Measurements from ENCODE around the gene GIPC1.
"Not testable (repeated sequence)": the region's sequence is repeated elsewhere in the genome, so short reads cannot be mapped to it uniquely, and the experiment has no call there.

GIPC1 gene, protein sequence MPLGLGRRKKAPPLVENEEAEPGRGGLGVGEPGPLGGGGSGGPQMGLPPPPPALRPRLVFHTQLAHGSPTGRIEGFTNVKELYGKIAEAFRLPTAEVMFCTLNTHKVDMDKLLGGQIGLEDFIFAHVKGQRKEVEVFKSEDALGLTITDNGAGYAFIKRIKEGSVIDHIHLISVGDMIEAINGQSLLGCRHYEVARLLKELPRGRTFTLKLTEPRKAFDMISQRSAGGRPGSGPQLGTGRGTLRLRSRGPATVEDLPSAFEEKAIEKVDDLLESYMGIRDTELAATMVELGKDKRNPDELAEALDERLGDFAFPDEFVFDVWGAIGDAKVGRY

DNA sequence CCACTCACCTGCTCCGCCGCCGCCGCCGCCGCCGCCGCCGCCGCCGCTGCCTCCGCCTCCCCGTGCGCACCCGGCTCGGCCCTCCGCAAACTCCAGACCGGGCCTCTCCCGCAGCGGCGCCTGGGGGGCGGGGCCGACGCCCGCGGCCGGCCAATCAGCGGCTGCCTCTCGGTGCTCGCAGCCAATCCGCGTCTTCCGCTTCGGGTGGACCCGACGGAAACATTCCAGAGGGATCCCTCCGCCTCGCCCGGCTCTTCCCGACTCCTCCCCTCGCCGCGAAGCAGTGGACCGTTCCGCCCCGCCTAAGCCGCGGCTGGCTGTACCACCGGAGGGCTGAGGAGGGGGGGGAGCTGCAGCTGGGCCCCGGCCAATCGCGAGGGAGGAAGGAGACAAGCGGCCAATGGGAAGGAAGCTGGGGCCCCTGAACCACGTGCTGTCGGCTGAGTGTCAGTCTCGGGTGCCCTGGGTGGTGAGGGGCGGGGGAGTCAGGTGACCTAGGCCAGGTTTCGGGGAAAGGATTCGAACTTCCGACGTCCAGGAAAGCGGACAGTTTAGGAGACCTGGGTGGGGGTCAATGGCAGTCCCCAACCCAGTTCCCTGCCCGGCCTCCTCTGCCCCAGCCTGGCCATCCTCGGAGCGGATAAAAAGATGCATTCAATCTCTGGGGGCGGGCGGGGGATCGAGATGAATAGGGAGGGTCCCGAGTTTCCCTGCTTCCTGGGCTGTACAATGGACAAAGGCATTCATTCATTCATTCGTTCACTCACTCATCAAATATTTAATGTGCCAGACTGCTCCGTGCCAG, at the start of gene GIPC1:
Gene GIPC1 (minus strand): TSS at position 99 of the 805 bp plus-strand sequence. CDS start 13,151 bp downstream, outside the sequence.
- TF ChIP-seq, protein P1, sequence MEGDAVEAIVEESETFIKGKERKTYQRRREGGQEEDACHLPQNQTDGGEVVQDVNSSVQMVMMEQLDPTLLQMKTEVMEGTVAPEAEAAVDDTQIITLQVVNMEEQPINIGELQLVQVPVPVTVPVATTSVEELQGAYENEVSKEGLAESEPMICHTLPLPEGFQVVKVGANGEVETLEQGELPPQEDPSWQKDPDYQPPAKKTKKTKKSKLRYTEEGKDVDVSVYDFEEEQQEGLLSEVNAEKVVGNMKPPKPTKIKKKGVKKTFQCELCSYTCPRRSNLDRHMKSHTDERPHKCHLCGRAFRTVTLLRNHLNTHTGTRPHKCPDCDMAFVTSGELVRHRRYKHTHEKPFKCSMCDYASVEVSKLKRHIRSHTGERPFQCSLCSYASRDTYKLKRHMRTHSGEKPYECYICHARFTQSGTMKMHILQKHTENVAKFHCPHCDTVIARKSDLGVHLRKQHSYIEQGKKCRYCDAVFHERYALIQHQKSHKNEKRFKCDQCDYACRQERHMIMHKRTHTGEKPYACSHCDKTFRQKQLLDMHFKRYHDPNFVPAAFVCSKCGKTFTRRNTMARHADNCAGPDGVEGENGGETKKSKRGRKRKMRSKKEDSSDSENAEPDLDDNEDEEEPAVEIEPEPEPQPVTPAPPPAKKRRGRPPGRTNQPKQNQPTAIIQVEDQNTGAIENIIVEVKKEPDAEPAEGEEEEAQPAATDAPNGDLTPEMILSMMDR (IDR thresholded peaks at IDR 0.05; ENCODE audit: borderline replicate concordance, insufficient read depth, low read depth, low read length) = no peak
- peak within 1 kb of the TSS; percentile 49 for H3K4me3 ChIP-seq (ENCODE audit: low read depth, low read length)

DNA sequence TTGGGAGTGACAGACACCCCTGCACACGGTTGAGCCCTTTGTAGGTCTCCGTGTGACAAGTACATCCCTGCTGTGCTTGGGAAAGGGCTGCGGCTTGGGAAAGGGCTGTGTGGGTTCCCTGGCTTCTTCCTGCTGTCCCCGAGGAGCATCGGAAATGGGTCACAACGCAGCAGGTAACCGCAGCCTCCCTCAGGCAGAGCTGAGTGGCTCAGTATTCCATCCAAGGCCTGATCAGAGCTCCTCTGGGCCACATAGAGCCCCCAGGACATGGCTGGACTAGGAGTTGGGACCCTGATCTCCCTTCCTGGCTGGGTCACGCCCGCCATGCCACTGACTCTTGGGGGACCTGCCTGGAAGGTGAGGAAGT, 49.8 kb upstream of the GIPC1 start:
- TF ChIP-seq, protein P1 (IDR thresholded peaks at IDR 0.05; ENCODE audit: borderline replicate concordance, insufficient read depth, low read depth, low read length) = no peak
- no peak overlapping the region for H3K4me3 ChIP-seq (ENCODE audit: low read depth, low read length)

GRCh38 chr19:14544977-14545715, 49.2 kb upstream of the GIPC1 start:
- H3K4me3 ChIP-seq (ENCODE audit: low read depth, low read length) = no peak overlapping the region
- TF ChIP-seq, protein P1 (IDR thresholded peaks at IDR 0.05; ENCODE audit: borderline replicate concordance, insufficient read depth, low read depth, low read length) = no peak

DNA sequence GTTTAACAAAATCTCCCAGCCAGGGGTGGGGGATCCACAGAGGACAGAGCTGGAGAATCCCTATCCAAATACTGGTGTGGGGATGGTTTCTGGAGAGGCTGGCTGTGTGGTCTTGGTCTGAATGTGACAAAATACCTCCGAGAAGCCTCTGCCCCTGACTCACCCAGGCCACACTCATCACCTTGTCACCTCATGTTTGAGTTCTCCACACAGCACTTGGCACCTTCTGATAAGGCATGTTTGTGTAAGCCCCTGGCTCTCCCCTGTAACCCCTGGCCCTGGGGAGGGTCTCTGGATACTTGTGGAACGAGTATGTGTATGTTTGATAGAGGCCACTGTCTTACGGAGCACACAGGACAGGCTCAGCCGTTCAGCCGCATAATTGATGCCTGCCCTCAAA, 48.1 kb upstream of the GIPC1 start:
- no peak overlapping the region for H3K4me3 ChIP-seq (ENCODE audit: low read depth, low read length)
- TF ChIP-seq, protein P1 (IDR thresholded peaks at IDR 0.05; ENCODE audit: borderline replicate concordance, insufficient read depth, low read depth, low read length) = no peak

- no peak overlapping the region for H3K4me3 ChIP-seq (ENCODE audit: low read depth, low read length)
- TF ChIP-seq, protein P1 (IDR thresholded peaks at IDR 0.05; ENCODE audit: borderline replicate concordance, insufficient read depth, low read depth, low read length) = no peak
Observed at GRCh38 chr19:14542711-14543328, 46.9 kb upstream of the GIPC1 start.

- not testable (repeated sequence) for H3K4me3 ChIP-seq (ENCODE audit: low read depth, low read length)
Observed at GRCh38 chr19:14541979-14542378, 46.1 kb upstream of the GIPC1 start.
